Measurements from ENCODE around the gene SFTPB. TPM values are rescaled to one million over a fixed set of nuclear protein-coding genes. Genes with fewer than 3 reads are reported as not detected.
"Not testable (repeated sequence)": the region's sequence is repeated elsewhere in the genome, so short reads cannot be mapped to it uniquely, and the experiment has no call there.

SFTPB gene
- total RNA-seq, 2 experiments from 2014 or later = not detected

GRCh38 chr2:85662899-85663593 lies 5.0 kb downstream of the SFTPB start:
- BruUV-seq (replicated peaks) = no TSS peak
- no peaks in the 10 kb centered on the region for H3K79me2 ChIP-seq (ENCODE audit: insufficient read depth, low read depth, low read length)
- no peak for TF ChIP-seq EZH2phosphoT487 (IDR thresholded peaks at IDR 0.05; ENCODE audit: borderline replicate concordance, low read depth, low read length)
- TF ChIP-seq, protein P1, sequence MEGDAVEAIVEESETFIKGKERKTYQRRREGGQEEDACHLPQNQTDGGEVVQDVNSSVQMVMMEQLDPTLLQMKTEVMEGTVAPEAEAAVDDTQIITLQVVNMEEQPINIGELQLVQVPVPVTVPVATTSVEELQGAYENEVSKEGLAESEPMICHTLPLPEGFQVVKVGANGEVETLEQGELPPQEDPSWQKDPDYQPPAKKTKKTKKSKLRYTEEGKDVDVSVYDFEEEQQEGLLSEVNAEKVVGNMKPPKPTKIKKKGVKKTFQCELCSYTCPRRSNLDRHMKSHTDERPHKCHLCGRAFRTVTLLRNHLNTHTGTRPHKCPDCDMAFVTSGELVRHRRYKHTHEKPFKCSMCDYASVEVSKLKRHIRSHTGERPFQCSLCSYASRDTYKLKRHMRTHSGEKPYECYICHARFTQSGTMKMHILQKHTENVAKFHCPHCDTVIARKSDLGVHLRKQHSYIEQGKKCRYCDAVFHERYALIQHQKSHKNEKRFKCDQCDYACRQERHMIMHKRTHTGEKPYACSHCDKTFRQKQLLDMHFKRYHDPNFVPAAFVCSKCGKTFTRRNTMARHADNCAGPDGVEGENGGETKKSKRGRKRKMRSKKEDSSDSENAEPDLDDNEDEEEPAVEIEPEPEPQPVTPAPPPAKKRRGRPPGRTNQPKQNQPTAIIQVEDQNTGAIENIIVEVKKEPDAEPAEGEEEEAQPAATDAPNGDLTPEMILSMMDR (conservative IDR thresholded peaks at IDR 0.05; ENCODE audit: low read length) = no peak
- POLR2A ChIA-PET = no interaction called here
- no peaks in the 10 kb centered on the region for H3K4me1 ChIP-seq (ENCODE audit: insufficient read depth, low read length, poor library complexity, severe bottlenecking)
- no peak overlapping the region for H3K4me3 ChIP-seq (ENCODE audit: low read depth, low read length, poor library complexity, severe bottlenecking)
- no peak overlapping the region for H3K4me2 ChIP-seq (ENCODE audit: low read length)
- H3K9me3 ChIP-seq (ENCODE audit: low read length) = no peaks in the 10 kb centered on the region
- no peaks in the 10 kb centered on the region for H3K36me3 ChIP-seq (ENCODE audit: insufficient read depth, low read length)
- no peaks in the 10 kb centered on the region for H4K20me1 ChIP-seq (ENCODE audit: insufficient read depth, low read length)
- H3K9me2 ChIP-seq (ENCODE audit: insufficient read depth, low read length) = no peaks in the 10 kb centered on the region
- DNase-seq (ENCODE audit: low spot score) = no peak
- intact Hi-C loops (cut with micrococcal nuclease; ENCODE audit: unreplicated experiment) = no loop called here
- CTCF ChIA-PET (ENCODE audit: unreplicated experiment) = no interaction called here
- H3K27ac ChIP-seq (ENCODE audit: low read depth, low read length, poor library complexity, severe bottlenecking) = no peak overlapping the region
- H2AFZ ChIP-seq (ENCODE audit: low read length) = no peak overlapping the region

- intact Hi-C loops (cut with micrococcal nuclease; ENCODE audit: unreplicated experiment) = no loop called here
- Histone ChIP-seq H3K4me3 (ENCODE audit: low read depth, low read length, poor library complexity, severe bottlenecking) (no peak overlapping the region), H4K20me1 (ENCODE audit: insufficient read depth, low read length) (no peaks in the 10 kb centered on the region), H3K27ac (ENCODE audit: low read depth, low read length, poor library complexity, severe bottlenecking) (no peak overlapping the region), H3K9me3 (ENCODE audit: low read length) (no peaks in the 10 kb centered on the region), H2AFZ (ENCODE audit: low read length) (no peak overlapping the region), H3K79me2 (ENCODE audit: insufficient read depth, low read depth, low read length) (no peaks in the 10 kb centered on the region), H3K4me1 (ENCODE audit: insufficient read depth, low read length, poor library complexity, severe bottlenecking) (no peaks in the 10 kb centered on the region), H3K36me3 (ENCODE audit: insufficient read depth, low read length) (peaks cover 6% of the 10 kb centered on the region; the same call in 1 of the 2 replicates), H3K4me2 (ENCODE audit: low read length) (no peak overlapping the region), H3K9me2 (ENCODE audit: insufficient read depth, low read length) (no peaks in the 10 kb centered on the region)
- ChIA-PET CTCF (ENCODE audit: unreplicated experiment) (no interaction called here), POLR2A (interaction anchor here (0.6 kb wide), 1 partner anchor 770 kb away, joined by 3 read pairs; no protein-coding TSS in a partner anchor)
- no TSS peak for BruUV-seq (replicated peaks)
- TF ChIP-seq, protein P1 (conservative IDR thresholded peaks at IDR 0.05; ENCODE audit: low read length) = no peak
- TF ChIP-seq EZH2phosphoT487 (IDR thresholded peaks at IDR 0.05; ENCODE audit: borderline replicate concordance, low read depth, low read length) = no peak
- DNase-seq (ENCODE audit: low spot score) = no peak
Observed at GRCh38 chr2:85661139-85661858, 6.7 kb downstream of the SFTPB start.

GRCh38 chr2:85660725-85661124 lies 7.3 kb downstream of the SFTPB start:
- DNase-seq (ENCODE audit: low spot score) = no peak
- no peak for TF ChIP-seq EZH2phosphoT487 (IDR thresholded peaks at IDR 0.05; ENCODE audit: borderline replicate concordance, low read depth, low read length)
- TF ChIP-seq, protein P1 (conservative IDR thresholded peaks at IDR 0.05; ENCODE audit: low read length) = no peak
- no peaks in the 10 kb centered on the region for H3K9me2 ChIP-seq (ENCODE audit: insufficient read depth, low read length)
- H3K4me2 ChIP-seq (ENCODE audit: low read length) = no peak overlapping the region
- POLR2A ChIA-PET = interaction anchor here (0.6 kb wide), 1 partner anchor 769 kb away, joined by 3 read pairs; no protein-coding TSS in a partner anchor
- no peak overlapping the region for H3K4me3 ChIP-seq (ENCODE audit: low read depth, low read length, poor library complexity, severe bottlenecking)
- CTCF ChIA-PET (ENCODE audit: unreplicated experiment) = no interaction called here
- H4K20me1 ChIP-seq (ENCODE audit: insufficient read depth, low read length) = no peaks in the 10 kb centered on the region
- H3K79me2 ChIP-seq (ENCODE audit: insufficient read depth, low read depth, low read length) = no peaks in the 10 kb centered on the region
- no peak overlapping the region for H3K27ac ChIP-seq (ENCODE audit: low read depth, low read length, poor library complexity, severe bottlenecking)
- no peak overlapping the region for H2AFZ ChIP-seq (ENCODE audit: low read length)
- no peaks in the 10 kb centered on the region for H3K9me3 ChIP-seq (ENCODE audit: low read length)
- no TSS peak for BruUV-seq (replicated peaks)
- H3K4me1 ChIP-seq (ENCODE audit: insufficient read depth, low read length, poor library complexity, severe bottlenecking) = no peaks in the 10 kb centered on the region
- intact Hi-C loops (cut with micrococcal nuclease; ENCODE audit: unreplicated experiment) = no loop called here
- H3K36me3 ChIP-seq (ENCODE audit: insufficient read depth, low read length) = peaks cover 6% of the 10 kb centered on the region; the same call in 1 of the 2 replicates

- DNase-seq (ENCODE audit: low spot score); H4K20me1 ChIP-seq (ENCODE audit: insufficient read depth, low read length); H3K4me2 ChIP-seq (ENCODE audit: low read length); CTCF ChIA-PET (ENCODE audit: unreplicated experiment); H3K27ac ChIP-seq (ENCODE audit: low read depth, low read length, poor library complexity, severe bottlenecking); H3K4me3 ChIP-seq (ENCODE audit: low read depth, low read length, poor library complexity, severe bottlenecking); H3K9me3 ChIP-seq (ENCODE audit: low read length); H3K79me2 ChIP-seq (ENCODE audit: insufficient read depth, low read depth, low read length); H3K36me3 ChIP-seq (ENCODE audit: insufficient read depth, low read length); BruUV-seq (replicated peaks); H2AFZ ChIP-seq (ENCODE audit: low read length); H3K9me2 ChIP-seq (ENCODE audit: insufficient read depth, low read length); H3K4me1 ChIP-seq (ENCODE audit: insufficient read depth, low read length, poor library complexity, severe bottlenecking); intact Hi-C loops (cut with micrococcal nuclease; ENCODE audit: unreplicated experiment): not testable (repeated sequence)
- POLR2A ChIA-PET = interaction anchor here (0.6 kb wide), 1 partner anchor 769 kb away, joined by 3 read pairs; no protein-coding TSS in a partner anchor
Observed at GRCh38 chr2:85660301-85660700, 7.7 kb downstream of the SFTPB start.
